Erythroblast (primary cell): ENCODE measurements around the gene PLCH1.

Experiments used
- GATA1 ChIP-seq: IDR thresholded peaks from 2 replicates; pipeline ENCODE4 v1.6.1; 2011; ENCODE audit warnings: low read depth, mild to moderate bottlenecking, control low read depth, low read length, moderate library complexity
- POLR2A ChIP-seq: IDR thresholded peaks from 2 replicates; pipeline ENCODE4 v1.6.1; 2011; ENCODE audit warnings: mild to moderate bottlenecking, low read length

GRCh38 chr3:155748611-155749365 is 3.9 kb upstream of the PLCH1 start:
- TF ChIP-seq POLR2A = no peak
- no peak for TF ChIP-seq GATA1
